GM23338 (cell line): ENCODE results near the gene SMIM44. TPM values are rescaled to one million over a fixed set of nuclear protein-coding genes. Genes with fewer than 3 reads are reported as not detected.

Source experiments
- ATAC-seq: fragments of 200-7000 bp; cut with Tn5 transposase; 3 replicates; pipeline ENCODE4 v1.9.1; 2020
- DNase-seq: peaks from one replicate; pipeline ENCODE4 v3.0.0-alpha.2; 2015; ENCODE audit warnings: low spot score
- H2AFZ ChIP-seq: fragments of 200-600 bp; sonication (generic); 2 replicates; pipeline ENCODE4 v1.8.0; 2016; ENCODE audit warnings: antibody characterized with exemption, mild to moderate bottlenecking, moderate library complexity
- H3F3A ChIP-seq: fragments of 200-600 bp; sonication (generic); replicated peaks from 2 replicates; pipeline ENCODE4 v1.8.0; 2017; ENCODE audit warnings: antibody characterized with exemption, mixed run types, low read depth
- H3K27ac ChIP-seq: fragments of 200-600 bp; sonication (generic); 2 replicates; pipeline ENCODE4 v1.6.1; 2016; ENCODE audit warnings: low read depth
- H3K27me3 ChIP-seq: fragments of 200-600 bp; sonication (generic); 2 replicates; pipeline ENCODE4 v1.8.0; 2016; ENCODE audit warnings: mild to moderate bottlenecking, mixed run types, moderate library complexity; ENCODE audit not compliant: insufficient read depth
- H3K36me3 ChIP-seq: fragments of 200-600 bp; sonication (generic); 2 replicates; pipeline ENCODE4 v1.8.0; 2016; ENCODE audit warnings: mild to moderate bottlenecking; ENCODE audit not compliant: insufficient read depth
- H3K4me1 ChIP-seq: fragments of 200-600 bp; sonication (generic); 2 replicates; pipeline ENCODE4 v1.8.0; 2016; ENCODE audit warnings: mild to moderate bottlenecking, moderate library complexity; ENCODE audit not compliant: insufficient read depth
- H3K4me2 ChIP-seq: fragments of 200-600 bp; sonication (generic); 2 replicates; pipeline ENCODE4 v1.7.1; 2017; ENCODE audit warnings: mixed run types
- H3K4me3 ChIP-seq: fragments of 200-600 bp; sonication (generic); 2 replicates; pipeline ENCODE4 v1.6.1; 2016; ENCODE audit warnings: mixed run types
- H3K79me2 ChIP-seq: fragments of 200-600 bp; sonication (generic); replicated peaks from 2 replicates; pipeline ENCODE4 v1.8.0; 2017; ENCODE audit warnings: mild to moderate bottlenecking; ENCODE audit not compliant: insufficient read depth
- H3K9me2 ChIP-seq: fragments of 200-600 bp; sonication (generic); 2 replicates; pipeline ENCODE4 v1.8.0; 2017; ENCODE audit not compliant: insufficient read depth
- H4K20me1 ChIP-seq: fragments of 200-600 bp; sonication (generic); replicated peaks from 2 replicates; pipeline ENCODE4 v1.8.0; 2017; ENCODE audit warnings: mild to moderate bottlenecking; ENCODE audit not compliant: insufficient read depth
- H3K27ac Mint-ChIP-seq: 2 replicates; pipeline ENCODE4 v1.8.0; 2020; ENCODE audit warnings: inconsistent platforms, mild to moderate bottlenecking, moderate library complexity, mixed read lengths
- H3K27me3 Mint-ChIP-seq: 3 replicates; pipeline ENCODE4 v1.8.0; 2022; ENCODE audit warnings: low read depth, mild to moderate bottlenecking, moderate library complexity, mixed read lengths, inconsistent platforms; ENCODE audit not compliant: insufficient read depth, poor library complexity
- H3K36me3 Mint-ChIP-seq: 3 replicates; pipeline ENCODE4 v1.8.0; 2021; ENCODE audit warnings: low read depth, mild to moderate bottlenecking, inconsistent platforms, moderate library complexity, mixed read lengths
- H3K4me1 Mint-ChIP-seq: 3 replicates; pipeline ENCODE4 v1.8.0; 2020; ENCODE audit warnings: mild to moderate bottlenecking, inconsistent platforms, mixed read lengths
- H3K4me3 Mint-ChIP-seq: 3 replicates; pipeline ENCODE4 v1.8.0; 2021; ENCODE audit warnings: moderate library complexity, mild to moderate bottlenecking, inconsistent platforms, mixed read lengths
- H3K9me3 Mint-ChIP-seq: 3 replicates; pipeline ENCODE4 v1.8.0; 2020; ENCODE audit warnings: moderate library complexity, mild to moderate bottlenecking, inconsistent platforms, mixed read lengths
- POLR2AphosphoS5 ChIP-seq: IDR thresholded peaks from 2 replicates; pipeline ENCODE4 v1.6.1; 2016; ENCODE audit warnings: antibody characterized with exemption, low read depth
- REST ChIP-seq: IDR thresholded peaks from one replicate; pipeline ENCODE4 v1.6.1; 2018; ENCODE audit warnings: antibody characterized with exemption; ENCODE audit not compliant: unreplicated experiment
- ZNF331 ChIP-seq: fragments of 250-450 bp; sonication (Bioruptor Pico); IDR thresholded peaks from 2 replicates; pipeline ENCODE4 v1.5.0; 2020; ENCODE audit warnings: low read depth, mild to moderate bottlenecking, moderate library complexity
- polyA plus RNA-seq: library from polyadenylated mRNA; unstranded; fragments of >200 nt; fragmentation: Nextera tagmentation; extraction: Ambion mirVana; gene quantifications from 2 replicates; pipeline ENCODE4 v1.2.1, GENCODE V29; 2016
- total RNA-seq: library from RNA; depleted of rRNA; stranded (reverse); fragments of >200 nt; shearing (Covaris generic); gene quantifications from 2 replicates; pipeline ENCODE4 v1.2.3, GENCODE V29; 2014

Gene SMIM44
- total and polyA plus RNA-seq, 2 experiments from 2014 or later, result not detected

GRCh38 chr19:3444695-3445234 lies 38.5 kb downstream of the SMIM44 start:
- no peaks in the 10 kb centered on the region for H3K36me3 Mint-ChIP-seq
- no peak overlapping the region for H3K27ac Mint-ChIP-seq
- Histone ChIP-seq H4K20me1 (no peaks in the 10 kb centered on the region), H3K4me2 (peak overlapping the region; percentile 73), H3K36me3 (no peaks in the 10 kb centered on the region), H3F3A (peaks cover 5% of the 10 kb centered on the region), H3K9me2 (no peaks in the 10 kb centered on the region), H3K27me3 (no peaks in the 10 kb centered on the region), H3K4me3 (peak overlapping the region; percentile 50), H3K27ac (no peak overlapping the region), H3K4me1 (peaks cover 6% of the 10 kb centered on the region; the same call in 1 of the 2 replicates), H3K79me2 (no peaks in the 10 kb centered on the region), H2AFZ (no peak overlapping the region)
- TF ChIP-seq ZNF331 (CRISPR knock-in tag) (no peak), POLR2AphosphoS5 (no peak)
- H3K4me1 Mint-ChIP-seq, result peaks cover 14% of the 10 kb centered on the region
- DNase-seq, result no peak
- H3K4me3 Mint-ChIP-seq, result peak overlapping the region; percentile 26; the same call in 1 of the 3 replicates
- peaks cover 13% of the 10 kb centered on the region for H3K27me3 Mint-ChIP-seq
- no peaks in the 10 kb centered on the region for H3K9me3 Mint-ChIP-seq
- no peak for ATAC-seq

- Mint-ChIP-seq H3K4me3 (peak overlapping the region; percentile 51), H3K9me3 (no peaks in the 10 kb centered on the region), H3K4me1 (peaks cover 14% of the 10 kb centered on the region), H3K27ac (no peak overlapping the region; the same call in 1 of the 2 replicates), H3K27me3 (peaks cover 16% of the 10 kb centered on the region), H3K36me3 (no peaks in the 10 kb centered on the region)
- Histone ChIP-seq H3K79me2 (no peaks in the 10 kb centered on the region), H3K9me2 (no peaks in the 10 kb centered on the region), H3K4me2 (peak overlapping the region; percentile 73), H3K27ac (no peak overlapping the region), H2AFZ (peak overlapping the region; percentile 76; the same call in 1 of the 2 replicates), H3K4me3 (peak overlapping the region; percentile 50), H3F3A (peaks cover 5% of the 10 kb centered on the region), H3K4me1 (peaks cover 6% of the 10 kb centered on the region; the same call in 1 of the 2 replicates), H3K36me3 (no peaks in the 10 kb centered on the region), H3K27me3 (no peaks in the 10 kb centered on the region), H4K20me1 (no peaks in the 10 kb centered on the region)
- TF ChIP-seq POLR2AphosphoS5 (peak; percentile 44; the same call in 1 of the 2 replicates), REST (no peak)
- DNase-seq (peak; percentile 80), ATAC-seq (peak; percentile 87)
Measured at GRCh38 chr19:3443840-3444694, 39.2 kb downstream of the SMIM44 start.
